Heart left ventricle (tissue), 16 donors: ENCODE results near the gene MCM10. TPM values are rescaled to one million over a fixed set of nuclear protein-coding genes. Genes with fewer than 3 reads are reported as not detected.

ENCODE experiments used
- ATAC-seq, 4 donors: fragments of 200-7000 bp; cut with Tn5 transposase; one replicate each; pipeline ENCODE4 v1.9.1; 2020 to 2022; ENCODE audit warnings: moderate library complexity in 4 of 4, mild to moderate bottlenecking in 3 of 4, moderate number of reproducible peaks in 1 of 4
- DNase-seq, 5 donors: peaks; one replicate each; pipeline ENCODE4 v3.0.0-alpha.2; 2020
- H3K27ac ChIP-seq, 12 donors: fragments of 200-600 bp; sonication (generic) in 4 of 12; one replicate each; pipeline versions ENCODE4 v1.5.0 to v1.8.0; 2016 to 2022; ENCODE audit warnings: mild to moderate bottlenecking in 2 of 12
- H3K27me3 ChIP-seq, 9 donors: fragments of 200-600 bp; sonication (generic) in 2 of 9; one replicate each; pipeline versions ENCODE4 v1.5.1 to v1.8.0; 2016 to 2022; ENCODE audit warnings: mild to moderate bottlenecking in 3 of 9
- H3K36me3 ChIP-seq, 9 donors: fragments of 200-600 bp; sonication (generic) in 2 of 9; one replicate each; pipeline versions ENCODE4 v1.5.0 to v1.8.0; 2018 to 2022; ENCODE audit warnings: mild to moderate bottlenecking in 2 of 9
- H3K4me1 ChIP-seq, 12 donors: fragments of 200-600 bp; sonication (generic) in 4 of 12; one replicate each; pipeline versions ENCODE4 v1.5.0 to v1.8.0; 2016 to 2022; ENCODE audit warnings: mild to moderate bottlenecking in 3 of 12
- H3K4me3 ChIP-seq, 12 donors: fragments of 200-600 bp; sonication (generic) in 4 of 12; one replicate each; pipeline versions ENCODE4 v1.5.0 to v1.8.0; 2017 to 2022; ENCODE audit warnings: mild to moderate bottlenecking in 9 of 12, moderate library complexity in 4 of 12
- H3K9me3 ChIP-seq, 12 donors: fragments of 200-600 bp; sonication (generic) in 4 of 12; one replicate each; pipeline versions ENCODE4 v1.5.0 to v1.8.0; 2016 to 2022; ENCODE audit warnings: mild to moderate bottlenecking in 1 of 12
- CTCF ChIP-seq, 12 donors: fragments of 200-600 bp; sonication (generic) in 4 of 12; IDR thresholded peaks; one replicate each; pipeline versions ENCODE4 v1.5.0 to v1.8.0; 2018 to 2022; ENCODE audit warnings: antibody characterized with exemption in 12 of 12, mild to moderate bottlenecking in 5 of 12
- POLR2A ChIP-seq, 2 donors: fragments of 450-650 bp; IDR thresholded peaks; one replicate each; pipeline ENCODE4 v1.6.1; 2017; ENCODE audit warnings: antibody characterized with exemption in 2 of 2, mild to moderate bottlenecking in 2 of 2, moderate library complexity in 2 of 2
- WGBS, 4 donors: extraction: QIAGEN DNeasy Blood & Tissue Kit in 2 of 4; methylation state at CpG; one replicate each; pipeline versions ENCODE4 v1.1.5 to v1.1.7; 2013 to 2018; 5-methylcytosine and 5-hydroxymethylcytosine counted together
- intact Hi-C, 10 donors: fragments of 100-400 bp; cut with DNase I; formaldehyde crosslinking; loops; one replicate each; pipeline versions ENCODE4 v1.11.1 to v1.14.2; 2022
- polyA plus RNA-seq, 2 donors: library from polyadenylated mRNA; stranded (reverse); fragments of 200-250 nt; gene quantifications; one replicate each; pipeline ENCODE4 v1.2.3, GENCODE V29; 2013
- total RNA-seq, 9 donors: library from RNA; depleted of rRNA in 2 of 9; stranded (reverse); fragments of >200 nt in 2 of 9; fragmentation: NEBNext Ultra II Directional in 3 of 9; extraction: Animal tissue kit (Norgen Biotek cat#: 25700) in 3 of 9; gene quantifications; one replicate each; pipeline versions ENCODE4 v1.1.0 to v1.2.4, GENCODE V29; 2016 to 2023
- donor health status: ischemic (EF 13 %, LVEDD 7.1; RV severe dilation, severe dysfunction).
- donor health status: healthy with polysubstance abuse.
- donor health status: DM: no; HTN: yes; CAD: no.
- donor health status: DM: no; HTN: no; CAD: no.
- donor health status: ischemic (EF 25% LVEDD 6.9; RV normal size, moderate dysfunction).
- donor health status: ischemic (EF 25% LVEDD 5.7; RV mildly dilated, moderate dysfunction).
- donor health status: healthy.
- donor health status: DM: yes; HTN: yes; CAD: no.
- donor health status: ischemic (EF 35%, LVEDD 5.7; RV mildly dilated, moderate dysfunction).
- donor health status: nonischemic (EF 11% LVEDD 7.7; RV severe dilation, severe dysfunction).
- donor health status: DM: yes; HTN: yes; CAD: no.
- donor health status: PGD.
- donor health status: ischemic (EF 29% LVEDD 5.4; RV normal size, mild dysfunction).
- donor health status: nonischemic (EF 23%, LVEDD 6.1; RV moderate dilation, normal function).

Gene MCM10
- total and polyA plus RNA-seq, 11 donors = 0.11 to 4.2 (median 0.24) TPM; not detected in 3

DNA sequence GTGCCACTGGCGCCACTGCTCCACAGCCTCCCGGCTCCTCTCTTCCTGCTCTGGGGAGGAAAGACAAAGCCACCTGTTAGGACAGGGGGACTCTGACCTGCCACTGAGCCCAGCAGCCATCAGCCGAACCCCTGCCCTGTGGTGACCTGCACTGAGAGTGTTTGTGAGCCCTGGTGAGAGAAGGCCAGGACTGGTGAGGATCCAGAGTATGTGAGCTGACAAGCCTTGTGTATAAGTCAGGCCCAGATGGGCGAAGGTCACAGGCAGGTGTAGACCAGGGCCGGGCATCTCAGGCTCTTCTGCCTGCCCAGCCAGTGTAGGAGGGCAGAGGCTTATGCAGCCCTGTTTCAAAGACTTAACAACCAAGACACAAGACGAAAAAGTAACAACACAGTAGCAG, 60.8 kb downstream of the MCM10 start:
- Histone ChIP-seq H3K4me3 (no peak overlapping the region), H3K36me3 (no peaks in the 10 kb centered on the region), H3K9me3 (no peaks in the 10 kb centered on the region), H3K27me3 (no peaks in the 10 kb centered on the region), H3K4me1 (no peaks in the 10 kb centered on the region), H3K27ac (no peak overlapping the region)
- WGBS, 4 donors = 81 to 89% (median 88%) methylated on average over 6 of the region's 6 CpGs
- TF ChIP-seq POLR2A (IDR thresholded peaks at IDR 0.05) (no peak), CTCF (IDR thresholded peaks at IDR 0.05) (no peak)
- no peak for DNase-seq
- intact Hi-C loops = no loop called here
- no peak for ATAC-seq

GRCh38 chr10:13222566-13222965, 61.2 kb downstream of the MCM10 start:
- ATAC-seq (no peak), DNase-seq (no peak)
- intact Hi-C loops = no loop called here
- H3K27ac ChIP-seq = no peak overlapping the region
- H3K4me1 ChIP-seq = no peaks in the 10 kb centered on the region
- H3K27me3 ChIP-seq = no peaks in the 10 kb centered on the region
- no peak for TF ChIP-seq POLR2A (IDR thresholded peaks at IDR 0.05)
- TF ChIP-seq CTCF (IDR thresholded peaks at IDR 0.05) = no peak
- no peak overlapping the region for H3K4me3 ChIP-seq
- WGBS, 4 donors = 92 to 97% (median 94%) methylated on average over 7 of the region's 7 CpGs
- no peaks in the 10 kb centered on the region for H3K9me3 ChIP-seq
- no peaks in the 10 kb centered on the region for H3K36me3 ChIP-seq

DNA sequence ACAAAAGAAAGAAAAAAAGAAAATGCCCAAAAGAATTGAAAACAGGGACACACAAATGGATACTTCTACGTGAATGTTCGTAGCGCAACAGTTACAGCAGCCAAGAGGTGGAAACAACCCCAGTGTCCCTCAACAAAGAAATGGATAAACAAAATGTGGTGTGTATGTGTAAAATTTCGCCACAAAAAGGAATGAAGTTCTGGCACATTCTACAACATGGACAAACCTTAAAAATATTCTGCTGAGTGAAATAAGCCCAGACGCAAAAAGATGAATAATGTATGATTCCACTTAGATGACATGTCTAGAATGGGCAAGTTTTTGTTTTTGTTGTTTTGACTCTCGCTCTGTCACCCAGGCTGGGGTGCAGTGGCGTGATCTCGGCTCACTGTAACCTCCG, 61.9 kb downstream of the MCM10 start:
- WGBS, 4 donors = 89 to 93% (median 90%) methylated on average over 9 of the region's 9 CpGs
- TF ChIP-seq CTCF (IDR thresholded peaks at IDR 0.05) (no peak), POLR2A (IDR thresholded peaks at IDR 0.05) (no peak)
- H3K4me3 ChIP-seq = no peak overlapping the region
- no peak overlapping the region for H3K27ac ChIP-seq
- intact Hi-C loops = no loop called here
- DNase-seq = no peak
- no peaks in the 10 kb centered on the region for H3K27me3 ChIP-seq
- no peaks in the 10 kb centered on the region for H3K9me3 ChIP-seq
- H3K4me1 ChIP-seq = no peaks in the 10 kb centered on the region
- no peak for ATAC-seq
- no peaks in the 10 kb centered on the region for H3K36me3 ChIP-seq

GRCh38 chr10:13224210-13224995, 63.0 kb downstream of the MCM10 start:
- Histone ChIP-seq H3K27ac (no peak overlapping the region), H3K9me3 (no peaks in the 10 kb centered on the region), H3K4me1 (no peaks in the 10 kb centered on the region), H3K4me3 (no peak overlapping the region), H3K36me3 (no peaks in the 10 kb centered on the region), H3K27me3 (no peaks in the 10 kb centered on the region)
- intact Hi-C loops = no loop called here
- DNase-seq (no peak), ATAC-seq (no peak)
- no peak for TF ChIP-seq CTCF (IDR thresholded peaks at IDR 0.05)
- no peak for TF ChIP-seq POLR2A (IDR thresholded peaks at IDR 0.05)
- WGBS, 4 donors = 81 to 85% (median 82%) methylated on average over 7 to 11 of the region's 11 CpGs
